ENCODE results near the gene MATK.
"Not testable (repeated sequence)": the region's sequence is repeated elsewhere in the genome, so short reads cannot be mapped to it uniquely, and the experiment has no call there.

MATK gene

DNA sequence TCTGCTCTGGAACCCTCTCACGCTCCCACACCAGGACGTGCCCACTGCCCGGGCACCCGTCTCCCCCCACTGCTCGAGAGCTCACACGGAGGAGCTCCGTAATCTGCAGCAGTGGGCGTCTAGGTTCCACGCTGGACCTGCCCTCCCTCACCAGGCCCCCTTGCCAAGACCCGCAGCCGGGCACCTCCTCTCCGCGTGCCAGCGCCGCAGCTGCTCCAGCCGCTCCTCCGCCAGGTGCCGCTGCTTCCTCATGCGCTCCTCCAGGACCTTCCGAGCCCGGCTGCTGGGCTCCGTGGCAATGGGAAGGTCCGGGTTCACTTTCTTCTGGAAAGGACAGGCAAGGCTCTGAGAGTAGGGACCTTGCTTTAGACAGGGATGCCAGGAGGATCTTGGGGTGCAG is 35.0 kb upstream of the MATK start:
- TF ChIP-seq, protein P1, sequence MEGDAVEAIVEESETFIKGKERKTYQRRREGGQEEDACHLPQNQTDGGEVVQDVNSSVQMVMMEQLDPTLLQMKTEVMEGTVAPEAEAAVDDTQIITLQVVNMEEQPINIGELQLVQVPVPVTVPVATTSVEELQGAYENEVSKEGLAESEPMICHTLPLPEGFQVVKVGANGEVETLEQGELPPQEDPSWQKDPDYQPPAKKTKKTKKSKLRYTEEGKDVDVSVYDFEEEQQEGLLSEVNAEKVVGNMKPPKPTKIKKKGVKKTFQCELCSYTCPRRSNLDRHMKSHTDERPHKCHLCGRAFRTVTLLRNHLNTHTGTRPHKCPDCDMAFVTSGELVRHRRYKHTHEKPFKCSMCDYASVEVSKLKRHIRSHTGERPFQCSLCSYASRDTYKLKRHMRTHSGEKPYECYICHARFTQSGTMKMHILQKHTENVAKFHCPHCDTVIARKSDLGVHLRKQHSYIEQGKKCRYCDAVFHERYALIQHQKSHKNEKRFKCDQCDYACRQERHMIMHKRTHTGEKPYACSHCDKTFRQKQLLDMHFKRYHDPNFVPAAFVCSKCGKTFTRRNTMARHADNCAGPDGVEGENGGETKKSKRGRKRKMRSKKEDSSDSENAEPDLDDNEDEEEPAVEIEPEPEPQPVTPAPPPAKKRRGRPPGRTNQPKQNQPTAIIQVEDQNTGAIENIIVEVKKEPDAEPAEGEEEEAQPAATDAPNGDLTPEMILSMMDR (conservative IDR thresholded peaks at IDR 0.05), result no peak
- H3K27ac ChIP-seq, result no peak overlapping the region

DNA sequence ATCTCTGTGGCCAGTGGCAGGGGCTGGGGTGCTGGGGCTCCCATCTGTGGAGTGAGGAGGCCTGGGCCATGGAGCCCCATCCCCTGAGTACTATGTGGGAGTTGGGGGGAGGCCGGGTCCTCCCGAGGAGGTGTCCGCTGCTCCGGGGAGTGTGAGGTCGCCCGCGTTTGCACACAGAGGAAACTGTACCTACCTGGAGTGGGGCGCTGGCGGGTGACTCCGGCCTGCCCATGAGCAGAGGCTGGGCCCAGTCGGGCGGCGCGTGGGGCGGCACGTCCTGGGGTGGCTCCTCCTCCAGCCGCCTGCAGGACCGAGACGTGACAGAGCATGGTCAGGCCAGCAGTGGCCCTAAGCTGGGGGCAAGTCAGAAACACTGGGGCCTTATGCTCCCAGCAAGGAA is 33.8 kb upstream of the MATK start:
- no peak overlapping the region for H3K27ac ChIP-seq
- TF ChIP-seq, protein P1 (conservative IDR thresholded peaks at IDR 0.05), result no peak

DNA sequence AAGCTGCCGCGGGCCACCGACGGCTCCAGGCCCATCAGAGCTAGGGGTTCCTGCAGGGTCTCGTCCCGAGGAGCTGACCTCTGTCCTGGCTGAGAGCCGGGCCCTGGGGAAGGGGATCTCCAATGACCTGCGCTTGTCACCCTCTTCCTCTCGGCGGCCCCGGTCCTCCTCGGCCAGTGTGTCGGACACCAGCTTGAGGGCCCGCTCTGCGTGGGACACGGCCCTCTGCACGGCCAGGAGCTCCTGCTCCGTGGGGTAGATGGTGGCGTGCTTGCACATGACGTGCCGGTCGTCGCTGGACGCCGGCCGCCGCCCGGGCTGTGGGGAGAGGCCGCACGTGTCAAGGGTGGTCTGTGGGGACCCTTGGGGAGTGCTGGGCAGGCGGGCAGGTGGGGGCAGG is 32.7 kb upstream of the MATK start:
- H3K27ac ChIP-seq, result no peak overlapping the region
- TF ChIP-seq, protein P1 (conservative IDR thresholded peaks at IDR 0.05), result no peak

DNA sequence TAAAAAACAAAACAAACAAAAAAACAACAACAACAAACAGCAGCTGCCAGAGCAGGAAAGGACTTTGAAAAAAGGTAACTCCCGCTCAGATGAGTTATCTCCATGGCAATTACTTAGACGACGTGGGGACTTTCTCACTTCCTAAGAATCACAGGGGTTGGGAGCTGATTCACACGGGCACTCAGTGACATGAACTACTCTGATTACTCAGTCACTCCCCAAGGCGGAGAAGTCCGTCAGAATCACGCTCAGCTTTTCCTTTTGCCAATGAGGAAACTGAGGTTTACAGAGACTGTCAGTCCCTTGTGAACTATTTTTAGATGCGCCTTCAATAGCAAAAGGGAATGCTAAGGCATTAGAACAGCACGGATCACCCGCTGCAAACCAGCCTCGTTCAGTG is 32.3 kb upstream of the MATK start:
- H3K27ac ChIP-seq, result no peak overlapping the region
- TF ChIP-seq, protein P1 (conservative IDR thresholded peaks at IDR 0.05), result no peak

DNA sequence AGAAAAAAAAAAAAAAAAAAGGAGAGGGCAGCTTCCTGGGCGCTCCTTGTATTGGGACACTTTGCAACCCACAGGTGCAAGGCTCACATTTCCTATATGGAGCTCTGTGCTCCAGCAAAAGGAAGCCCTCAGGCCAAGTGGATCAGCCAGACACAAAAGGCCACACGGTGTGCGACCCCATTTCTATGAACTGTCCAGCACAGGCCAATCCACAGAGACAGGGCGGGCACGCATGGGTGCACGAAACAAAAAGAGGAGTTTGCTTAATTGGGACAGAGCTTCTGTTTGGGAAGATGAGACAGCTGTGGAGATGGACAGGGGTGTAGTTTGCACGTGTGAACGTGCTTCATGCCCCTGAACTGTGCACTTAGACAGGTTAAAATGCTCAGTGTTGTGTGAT is 31.6 kb upstream of the MATK start:
- no peak overlapping the region for H3K27ac ChIP-seq
- TF ChIP-seq, protein P1 (conservative IDR thresholded peaks at IDR 0.05), result no peak

DNA sequence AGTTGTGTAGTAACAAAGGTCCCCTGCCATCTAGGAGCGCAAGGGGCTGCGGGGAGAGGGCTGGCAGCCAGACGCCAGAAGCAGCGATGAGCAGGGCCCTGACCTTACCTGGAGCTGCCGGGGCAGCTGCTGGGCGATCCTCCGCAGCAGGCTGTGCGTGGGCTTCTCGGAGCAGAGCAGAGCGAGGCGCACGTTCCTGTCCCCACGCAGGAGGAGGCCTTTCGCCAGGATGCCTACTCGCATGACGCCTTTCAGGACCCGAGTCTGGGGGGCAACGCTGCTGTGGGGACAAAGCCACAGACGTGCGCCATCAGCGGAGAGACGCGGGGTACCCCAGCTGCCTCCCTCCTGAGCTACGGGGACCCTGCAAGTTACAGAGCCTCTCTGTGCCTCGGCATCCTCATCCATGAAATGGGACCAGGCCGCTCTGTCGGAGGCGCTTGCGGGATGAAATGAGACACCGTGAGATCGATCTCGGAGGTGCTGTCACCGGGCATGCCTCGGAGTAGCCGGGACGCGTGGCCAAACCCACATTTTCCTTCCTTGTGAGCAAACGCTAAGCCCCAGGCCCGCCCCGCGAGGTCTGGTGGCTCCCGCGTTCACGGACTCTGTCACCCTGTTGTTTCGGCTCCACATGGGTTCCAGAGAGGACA is 30.5 kb upstream of the MATK start:
- no peak overlapping the region for H3K27ac ChIP-seq
- TF ChIP-seq, protein P1 (conservative IDR thresholded peaks at IDR 0.05), result no peak

DNA sequence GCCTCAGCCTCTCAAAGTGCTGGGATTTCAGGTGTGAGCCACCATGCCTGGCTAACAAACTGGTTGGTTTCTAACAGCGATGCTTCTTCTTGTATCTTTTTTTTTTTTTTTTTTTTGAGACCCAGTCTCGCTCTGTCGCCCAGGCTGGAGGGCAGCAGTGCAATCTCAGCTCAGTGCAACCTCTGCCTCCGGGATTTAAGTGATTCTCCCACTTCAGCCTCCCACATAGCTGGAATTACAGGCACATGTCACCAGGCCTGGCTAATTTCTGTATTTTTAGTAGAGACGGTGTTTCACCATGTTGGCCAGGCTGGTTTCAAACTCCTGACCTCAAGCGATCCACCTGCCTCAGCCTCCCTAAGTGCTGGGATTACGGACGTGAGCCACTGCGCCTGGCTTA is 30.0 kb upstream of the MATK start:
- H3K27ac ChIP-seq, result not testable (repeated sequence)

DNA sequence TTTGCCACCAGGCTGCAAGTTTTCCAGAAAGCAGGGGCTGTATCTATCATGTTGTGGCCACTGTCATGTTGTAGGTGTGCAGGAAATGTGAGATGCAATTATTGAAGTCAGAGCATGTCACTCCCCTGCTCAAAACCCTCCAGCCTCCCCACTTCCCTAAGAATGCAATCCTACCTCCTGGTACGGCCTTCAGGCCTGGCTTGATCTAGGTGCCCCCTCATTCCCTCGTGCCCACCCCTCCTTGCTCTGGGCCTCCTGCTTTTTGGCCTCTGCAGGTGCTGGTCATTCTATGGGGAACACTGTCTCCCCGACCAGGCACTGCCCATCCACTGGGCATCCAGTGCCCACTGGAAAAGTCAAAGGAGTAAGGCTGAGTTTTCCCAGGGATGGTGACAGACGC is 28.5 kb upstream of the MATK start:
- TF ChIP-seq, protein P1 (conservative IDR thresholded peaks at IDR 0.05), result no peak
- H3K27ac ChIP-seq, result no peak overlapping the region

All from VCaP (cell line).